GM18909 (cell line): ENCODE measurements around the gene ASTN1.
"Not testable (repeated sequence)": the region's sequence is repeated elsewhere in the genome, so short reads cannot be mapped to it uniquely, and the experiment has no call there.

Source experiments
- ATAC-seq: cut with Tn5 transposase; IDR thresholded peaks from one replicate; pipeline ENCODE4 v1.9.1; 2021; ENCODE audit warnings: mild to moderate bottlenecking; ENCODE audit not compliant: unreplicated experiment, poor library complexity

The ASTN1 gene

GRCh38 chr1:177118901-177119300 lies 45.6 kb downstream of the ASTN1 start:
- no peak for ATAC-seq

- no peak for ATAC-seq
Observed at GRCh38 chr1:177116941-177117340, 47.6 kb downstream of the ASTN1 start.

GRCh38 chr1:177106614-177107365 lies 57.7 kb downstream of the ASTN1 start:
- ATAC-seq = no peak

- ATAC-seq = no peak
Observed at GRCh38 chr1:177106196-177106595, 58.3 kb downstream of the ASTN1 start.

GRCh38 chr1:177103005-177103852 lies 61.3 kb downstream of the ASTN1 start:
- no peak for ATAC-seq

GRCh38 chr1:177092001-177092400 lies 72.5 kb downstream of the ASTN1 start:
- no peak for ATAC-seq

GRCh38 chr1:177091040-177091439 lies 73.5 kb downstream of the ASTN1 start:
- ATAC-seq = no peak

- no peak for ATAC-seq
Observed at GRCh38 chr1:177088966-177089365, 75.5 kb downstream of the ASTN1 start.

GRCh38 chr1:177082855-177083693 lies 81.4 kb downstream of the ASTN1 start:
- ATAC-seq = no peak

- no peak for ATAC-seq
Observed at GRCh38 chr1:177080564-177080963, 83.9 kb downstream of the ASTN1 start.

GRCh38 chr1:177077734-177078499 lies 86.6 kb downstream of the ASTN1 start:
- ATAC-seq = no peak

GRCh38 chr1:177077006-177077405 lies 87.5 kb downstream of the ASTN1 start:
- no peak for ATAC-seq

GRCh38 chr1:177074811-177075210 lies 89.7 kb downstream of the ASTN1 start:
- not testable (repeated sequence) for ATAC-seq

- no peak for ATAC-seq
Observed at GRCh38 chr1:177069490-177069889, 95.0 kb downstream of the ASTN1 start.

- ATAC-seq = no peak
Observed at GRCh38 chr1:177067752-177068410, 96.6 kb downstream of the ASTN1 start.

- no peak for ATAC-seq
Observed at GRCh38 chr1:177065430-177065829, 99.1 kb downstream of the ASTN1 start.

GRCh38 chr1:177063648-177064047 lies 100.9 kb downstream of the ASTN1 start:
- ATAC-seq = no peak

GRCh38 chr1:177054542-177054941 lies 110.0 kb downstream of the ASTN1 start:
- ATAC-seq = no peak

- ATAC-seq = no peak
Observed at GRCh38 chr1:177053648-177054047, 110.9 kb downstream of the ASTN1 start.
